DOHH2 (cell line): Measurements from ENCODE around the gene FAM184B.

ENCODE experiments used
- CTCF ChIP-seq: fragments of 200-600 bp; sonication (generic); IDR thresholded peaks from one replicate; pipeline ENCODE4 v1.5.1; 2014; ENCODE audit warnings: antibody characterized with exemption, mild to moderate bottlenecking, low read depth, low read length; ENCODE audit not compliant: poor library complexity, severe bottlenecking
- EZH2phosphoT487 ChIP-seq: fragments of 200-600 bp; sonication (generic); IDR thresholded peaks from 2 replicates; pipeline ENCODE4 v1.6.1; 2017; ENCODE audit warnings: borderline replicate concordance, mild to moderate bottlenecking, antibody characterized with exemption, low read length, moderate library complexity, mixed read lengths

- no peak for TF ChIP-seq CTCF
- TF ChIP-seq EZH2phosphoT487 = no peak
These were observed 40.7 kb downstream of the FAM184B start for GRCh38 chr4:17740702-17741101.
